GM18511 (cell line): ENCODE measurements around the gene MROH2B.

Experiments
- ATAC-seq: cut with Tn5 transposase; IDR thresholded peaks from one replicate; pipeline ENCODE4 v1.9.1; 2021; ENCODE audit warnings: mild to moderate bottlenecking, moderate library complexity; ENCODE audit not compliant: unreplicated experiment

Gene MROH2B

GRCh38 chr5:41071242-41071641 lies at the start of gene MROH2B:
Gene MROH2B (minus strand): TSS chr5:41071342. CDS start chr5:41070852, 490 bp downstream.
- ATAC-seq: no peak

GRCh38 chr5:41120600-41120999 lies 49.5 kb upstream of the MROH2B start:
- no peak for ATAC-seq

- ATAC-seq: no peak
Observed at GRCh38 chr5:41118177-41118576, 47.0 kb upstream of the MROH2B start.

GRCh38 chr5:41115281-41115680 lies 44.1 kb upstream of the MROH2B start:
- no peak for ATAC-seq

GRCh38 chr5:41112486-41113455 lies 41.6 kb upstream of the MROH2B start:
- no peak for ATAC-seq

- no peak for ATAC-seq
Observed at GRCh38 chr5:41109186-41109585, 38.0 kb upstream of the MROH2B start.

- no peak for ATAC-seq
Observed at GRCh38 chr5:41102341-41102740, 31.2 kb upstream of the MROH2B start.

- ATAC-seq: no peak
Observed at GRCh38 chr5:41097642-41098041, 26.5 kb upstream of the MROH2B start.

- no peak for ATAC-seq
Observed at GRCh38 chr5:41095324-41096101, 24.4 kb upstream of the MROH2B start.

- no peak for ATAC-seq
Observed at GRCh38 chr5:41094871-41095270, 23.7 kb upstream of the MROH2B start.

- ATAC-seq: no peak
Observed at GRCh38 chr5:41093803-41094202, 22.7 kb upstream of the MROH2B start.

GRCh38 chr5:41087461-41087860 lies 16.3 kb upstream of the MROH2B start:
- no peak for ATAC-seq

- ATAC-seq: no peak
Observed at GRCh38 chr5:41083306-41083705, 12.2 kb upstream of the MROH2B start.

GRCh38 chr5:41071975-41072374 lies 833 bp upstream of the MROH2B start:
- ATAC-seq: no peak

- no peak for ATAC-seq
Observed at GRCh38 chr5:41067714-41068568, 3.2 kb downstream of the MROH2B start.

- ATAC-seq: no peak
Observed at GRCh38 chr5:41065691-41066335, 5.3 kb downstream of the MROH2B start.

- no peak for ATAC-seq
Observed at GRCh38 chr5:41057940-41058339, 13.2 kb downstream of the MROH2B start.

GRCh38 chr5:41057231-41057630 lies 13.9 kb downstream of the MROH2B start:
- ATAC-seq: no peak

GRCh38 chr5:41048986-41049385 lies 22.2 kb downstream of the MROH2B start:
- no peak for ATAC-seq

- no peak for ATAC-seq
Observed at GRCh38 chr5:41043109-41043747, 27.9 kb downstream of the MROH2B start.
